Stimulated activated CD8-positive, alpha-beta memory T cell treated with anti-CD3 and anti-CD28 coated beads, Interleukin-4, amount 100 ng/mL, for 4 hours (primary cell): ENCODE measurements around the gene FAM20A.

Experiments
- DNase-seq, 2 donors: peaks; one replicate each; pipeline ENCODE4 v3.0.0-alpha.2; 2020; ENCODE audit warnings: low read depth in 2 of 2, low spot score in 1 of 2

Gene FAM20A

GRCh38 chr17:68567581-68567980 is 33.6 kb downstream of the FAM20A start:
- DNase-seq: no peak

- DNase-seq: no peak
Measured at GRCh38 chr17:68567035-68567434, 34.1 kb downstream of the FAM20A start.

- no peak for DNase-seq
Measured at GRCh38 chr17:68566442-68566738, 34.8 kb downstream of the FAM20A start.

GRCh38 chr17:68565661-68566441 is 35.3 kb downstream of the FAM20A start:
- DNase-seq: no peak

GRCh38 chr17:68564415-68565111 is 36.6 kb downstream of the FAM20A start:
- no peak for DNase-seq

- DNase-seq: no peak
Measured at GRCh38 chr17:68562736-68563135, 38.4 kb downstream of the FAM20A start.

- DNase-seq: no peak
Measured at GRCh38 chr17:68560966-68561720, 40.0 kb downstream of the FAM20A start.

GRCh38 chr17:68559316-68559715 is 41.9 kb downstream of the FAM20A start:
- no peak for DNase-seq

GRCh38 chr17:68556551-68556950 is 44.6 kb downstream of the FAM20A start:
- DNase-seq: no peak

- no peak for DNase-seq
Measured at GRCh38 chr17:68544111-68544915, 56.9 kb downstream of the FAM20A start.

- no peak for DNase-seq
Measured at GRCh38 chr17:68542698-68543463, 58.3 kb downstream of the FAM20A start.

- DNase-seq: no peak
Measured at GRCh38 chr17:68541816-68542215, 59.4 kb downstream of the FAM20A start.

GRCh38 chr17:68540981-68541380 is 60.2 kb downstream of the FAM20A start:
- no peak for DNase-seq

- DNase-seq: no peak
Measured at GRCh38 chr17:68539548-68540467, 61.4 kb downstream of the FAM20A start.

- no peak for DNase-seq
Measured at GRCh38 chr17:68535922-68536321, 65.2 kb downstream of the FAM20A start.

GRCh38 chr17:68534695-68535088 is 66.5 kb downstream of the FAM20A start:
- DNase-seq: no peak

- DNase-seq: no peak
Measured at GRCh38 chr17:68533887-68534694, 67.1 kb downstream of the FAM20A start.

GRCh38 chr17:68532826-68533225 is 68.3 kb downstream of the FAM20A start:
- DNase-seq: no peak

GRCh38 chr17:68531252-68531651 is 69.9 kb downstream of the FAM20A start:
- no peak for DNase-seq
